Endodermal cell (in vitro differentiated cells): ENCODE data around the gene WDR7. TPM values are rescaled to one million over a fixed set of nuclear protein-coding genes. Genes with fewer than 3 reads are reported as not detected.
A peak's percentile ranks its signal among the peaks of the same experiment; 100 is the strongest.

ENCODE experiments used
- DNase-seq: peaks from one replicate; pipeline ENCODE4 v3.0.0-alpha.2; 2017
- H3K27ac ChIP-seq: 2 replicates; pipeline ENCODE4 v1.5.1; 2013; ENCODE audit warnings: mild to moderate bottlenecking, low read depth, low read length, moderate library complexity
- H3K27me3 ChIP-seq: 2 replicates; pipeline ENCODE4 v1.6.1; 2013; ENCODE audit warnings: mild to moderate bottlenecking, low read length, moderate library complexity; ENCODE audit not compliant: insufficient read depth, control insufficient read depth, poor library complexity, severe bottlenecking
- H3K36me3 ChIP-seq: 2 replicates; pipeline ENCODE4 v1.7.0; 2013; ENCODE audit warnings: mild to moderate bottlenecking, low read length, moderate library complexity; ENCODE audit not compliant: control insufficient read depth, insufficient read depth
- H3K4me1 ChIP-seq: one replicate; pipeline ENCODE4 v1.7.0; 2013; ENCODE audit warnings: low read length; ENCODE audit not compliant: control insufficient read depth, insufficient read depth
- H3K4me3 ChIP-seq: 2 replicates; pipeline ENCODE4 v1.5.1; 2013; ENCODE audit warnings: mild to moderate bottlenecking, low read length, moderate library complexity
- H3K9ac ChIP-seq: 2 replicates; pipeline ENCODE4 v1.6.1; 2013; ENCODE audit warnings: mild to moderate bottlenecking, low read length, moderate library complexity; ENCODE audit not compliant: poor library complexity, severe bottlenecking; ENCODE audit errors: extremely low read depth
- H3K9me3 ChIP-seq: 2 replicates; pipeline ENCODE4 v1.6.1; 2013; ENCODE audit warnings: mild to moderate bottlenecking, low read length, moderate library complexity; ENCODE audit not compliant: control insufficient read depth
- H3K27ac Mint-ChIP-seq: 2 replicates; pipeline ENCODE4 v1.8.0; 2020; ENCODE audit warnings: mixed read lengths
- H3K27me3 Mint-ChIP-seq: 2 replicates; pipeline ENCODE4 v1.8.0; 2021; ENCODE audit warnings: mild to moderate bottlenecking, mixed read lengths; ENCODE audit not compliant: insufficient read depth
- H3K36me3 Mint-ChIP-seq: 2 replicates; pipeline ENCODE4 v1.8.0; 2020; ENCODE audit warnings: low read depth, mixed read lengths
- H3K4me1 Mint-ChIP-seq: 2 replicates; pipeline ENCODE4 v1.8.0; 2020; ENCODE audit warnings: mixed read lengths
- H3K4me3 Mint-ChIP-seq: 2 replicates; pipeline ENCODE4 v1.8.0; 2020; ENCODE audit warnings: mild to moderate bottlenecking, moderate library complexity, mixed read lengths
- H3K9me3 Mint-ChIP-seq: 2 replicates; pipeline ENCODE4 v1.8.0; 2020; ENCODE audit warnings: mild to moderate bottlenecking, mixed read lengths
- CTCF ChIP-seq: fragments of 200-600 bp; sonication (generic); conservative IDR thresholded peaks from 2 replicates; pipeline ENCODE4 v1.5.0; 2021; ENCODE audit warnings: antibody characterized with exemption, mild to moderate bottlenecking
- WGBS, 2 experiments: methylation state at CpG; one replicate each; pipeline versions ENCODE4 v1.1.5 to v1.1.7; 2013; ENCODE audit warnings: missing lambda C conversion rate in 2 of 2, mixed read lengths in 1 of 2; ENCODE audit not compliant: insufficient coverage in 1 of 2, insufficient read length in 1 of 2; 5-methylcytosine and 5-hydroxymethylcytosine counted together
- total RNA-seq, 2 donors: library from RNA; stranded (reverse); fragmentation: NEBNext Ultra II Directional in 1 of 2; extraction: Animal tissue kit (Norgen Biotek cat#: 25700) in 1 of 2; gene quantifications; 2 replicates in 1 of 2; 3 replicates in 1 of 2; pipeline ENCODE4 v1.2.1, GENCODE V29; 2021

WDR7 gene
- total RNA-seq, 2 donors from 2014 or later: 17.1 to 22.5 TPM

GRCh38 chr18:56851774-56852173 lies 200.6 kb downstream of the WDR7 start:
- TF ChIP-seq CTCF: no peak
- H3K27ac ChIP-seq: no peak overlapping the region
- no peaks in the 10 kb centered on the region for H3K9me3 ChIP-seq
- Mint-ChIP-seq H3K27me3 (no peaks in the 10 kb centered on the region), H3K36me3 (no peaks in the 10 kb centered on the region), H3K4me1 (no peaks in the 10 kb centered on the region), H3K4me3 (no peak overlapping the region), H3K27ac (no peak overlapping the region), H3K9me3 (peaks cover 4% of the 10 kb centered on the region)
- WGBS, 2 experiments: 67 to 79% methylated on average over 1 of the region's 1 CpG
- no peak overlapping the region for H3K9ac ChIP-seq
- H3K4me3 ChIP-seq: no peak overlapping the region
- H3K36me3 ChIP-seq: no peaks in the 10 kb centered on the region
- H3K4me1 ChIP-seq: no peaks in the 10 kb centered on the region
- H3K27me3 ChIP-seq: no peaks in the 10 kb centered on the region
- no peak for DNase-seq

- H3K4me3 Mint-ChIP-seq: no peak overlapping the region
- no peaks in the 10 kb centered on the region for H3K27me3 Mint-ChIP-seq
- DNase-seq: no peak
- no peaks in the 10 kb centered on the region for H3K9me3 Mint-ChIP-seq
- H3K36me3 Mint-ChIP-seq: no peaks in the 10 kb centered on the region
- 83 to 90% methylated on average over 3 to 5 of the region's 5 CpGs for WGBS, 2 experiments
- no peak overlapping the region for H3K9ac ChIP-seq
- no peak for TF ChIP-seq CTCF
- H3K9me3 ChIP-seq: no peaks in the 10 kb centered on the region
- no peak overlapping the region for H3K4me3 ChIP-seq
- H3K4me1 ChIP-seq: no peaks in the 10 kb centered on the region
- H3K27me3 ChIP-seq: no peaks in the 10 kb centered on the region
- no peaks in the 10 kb centered on the region for H3K4me1 Mint-ChIP-seq
- no peak overlapping the region for H3K27ac ChIP-seq
- no peak overlapping the region for H3K27ac Mint-ChIP-seq
- no peaks in the 10 kb centered on the region for H3K36me3 ChIP-seq
Observed at GRCh38 chr18:56853961-56854360, 202.8 kb downstream of the WDR7 start.

- no peak for DNase-seq
- no peak overlapping the region for H3K27ac ChIP-seq
- H3K27me3 ChIP-seq: no peaks in the 10 kb centered on the region
- H3K4me3 Mint-ChIP-seq: no peak overlapping the region
- H3K9ac ChIP-seq: no peak overlapping the region
- H3K27ac Mint-ChIP-seq: peak overlapping the region; percentile 13
- no peaks in the 10 kb centered on the region for H3K27me3 Mint-ChIP-seq
- H3K4me3 ChIP-seq: peak overlapping the region; percentile 6
- TF ChIP-seq CTCF: no peak
- WGBS, 2 experiments: 82 to 89% methylated on average over 4 to 6 of the region's 6 CpGs
- H3K36me3 ChIP-seq: no peaks in the 10 kb centered on the region
- peaks cover 8% of the 10 kb centered on the region for H3K4me1 Mint-ChIP-seq
- no peaks in the 10 kb centered on the region for H3K4me1 ChIP-seq
- H3K9me3 Mint-ChIP-seq: no peaks in the 10 kb centered on the region
- H3K9me3 ChIP-seq: no peaks in the 10 kb centered on the region
- H3K36me3 Mint-ChIP-seq: no peaks in the 10 kb centered on the region
Observed at GRCh38 chr18:56861244-56861643, 210.1 kb downstream of the WDR7 start.
